ENCODE data around the gene CAMK1G.

Gene CAMK1G

DNA sequence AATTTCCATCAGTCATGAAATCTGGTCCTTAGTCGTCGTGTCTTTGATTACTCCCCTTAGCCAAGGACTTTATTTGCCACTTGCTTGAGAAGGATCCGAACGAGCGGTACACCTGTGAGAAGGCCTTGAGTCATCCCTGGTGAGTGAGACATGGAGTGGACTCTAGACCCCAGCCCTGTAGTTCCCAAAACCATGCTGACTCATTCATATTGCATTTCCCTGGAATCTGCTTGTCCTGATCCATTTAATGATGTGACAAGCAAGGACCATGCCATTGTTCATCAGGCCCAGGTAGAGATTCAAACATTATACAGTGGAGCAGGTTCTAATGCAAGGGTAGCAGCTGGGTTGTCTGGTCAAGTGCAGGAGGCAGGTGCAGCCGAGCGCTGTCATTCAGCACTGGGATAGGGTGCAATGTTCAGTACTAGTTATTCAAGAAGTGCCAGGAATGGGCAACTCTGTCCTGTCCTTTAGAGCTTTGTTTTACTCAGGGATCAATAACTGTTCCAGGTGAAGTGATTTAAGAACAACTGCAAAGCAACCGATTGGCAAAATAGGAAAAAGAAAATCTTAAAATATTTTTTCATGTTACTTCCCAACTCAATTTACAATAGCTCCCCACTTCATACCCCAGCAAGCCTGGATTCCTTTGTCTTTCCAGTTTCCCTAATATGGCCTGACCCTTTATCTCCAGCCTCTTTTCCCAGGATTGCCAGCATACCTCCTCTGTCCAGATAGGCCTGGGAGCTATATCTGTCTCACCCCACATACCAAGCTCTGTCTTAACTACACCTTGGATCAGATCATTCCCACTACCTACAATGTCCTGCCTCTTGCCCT, 26.5 kb downstream of the CAMK1G start:
- Histone ChIP-seq H3K4me3 (ENCODE audit: insufficient read depth, low read depth, low read length) (no peak overlapping the region), H3K27me3 (ENCODE audit: control insufficient read depth, insufficient read depth, low read length, poor library complexity, severe bottlenecking) (no peaks in the 10 kb centered on the region), H3K4me1 (ENCODE audit: control insufficient read depth, insufficient read depth, low read length) (no peaks in the 10 kb centered on the region), H3K36me3 (ENCODE audit: control insufficient read depth, insufficient read depth, low read length) (peaks cover 5% of the 10 kb centered on the region), H3K27ac (ENCODE audit: insufficient read depth, low read depth, low read length, poor library complexity, severe bottlenecking) (no peak overlapping the region), H3K9me3 (ENCODE audit: control insufficient read depth, low read length) (no peaks in the 10 kb centered on the region)
- 92 to 94% methylated on average over 8 of the region's 8 CpGs for WGBS, 2 experiments

DNA sequence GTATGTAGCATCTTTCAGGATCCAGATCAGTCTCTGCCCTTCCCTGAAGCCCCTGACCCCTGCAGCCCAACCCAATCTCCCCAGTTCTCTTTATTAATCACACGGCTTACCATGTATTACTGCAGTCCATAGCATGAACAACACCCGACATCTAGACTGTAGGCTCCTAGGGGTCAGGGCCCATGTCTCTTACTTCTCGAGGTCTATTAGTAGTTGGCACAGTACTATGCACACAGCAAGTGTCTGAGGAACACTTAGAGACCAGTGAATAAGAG, 27.1 kb downstream of the CAMK1G start:
- WGBS, 2 experiments, result 89 to 90% methylated on average over 3 of the region's 3 CpGs
- H3K9me3 ChIP-seq (ENCODE audit: control insufficient read depth, low read length), result no peaks in the 10 kb centered on the region
- H3K36me3 ChIP-seq (ENCODE audit: control insufficient read depth, insufficient read depth, low read length), result peaks cover 5% of the 10 kb centered on the region
- H3K27ac ChIP-seq (ENCODE audit: insufficient read depth, low read depth, low read length, poor library complexity, severe bottlenecking), result no peak overlapping the region
- H3K27me3 ChIP-seq (ENCODE audit: control insufficient read depth, insufficient read depth, low read length, poor library complexity, severe bottlenecking), result no peaks in the 10 kb centered on the region
- no peak overlapping the region for H3K4me3 ChIP-seq (ENCODE audit: insufficient read depth, low read depth, low read length)
- no peaks in the 10 kb centered on the region for H3K4me1 ChIP-seq (ENCODE audit: control insufficient read depth, insufficient read depth, low read length)

DNA sequence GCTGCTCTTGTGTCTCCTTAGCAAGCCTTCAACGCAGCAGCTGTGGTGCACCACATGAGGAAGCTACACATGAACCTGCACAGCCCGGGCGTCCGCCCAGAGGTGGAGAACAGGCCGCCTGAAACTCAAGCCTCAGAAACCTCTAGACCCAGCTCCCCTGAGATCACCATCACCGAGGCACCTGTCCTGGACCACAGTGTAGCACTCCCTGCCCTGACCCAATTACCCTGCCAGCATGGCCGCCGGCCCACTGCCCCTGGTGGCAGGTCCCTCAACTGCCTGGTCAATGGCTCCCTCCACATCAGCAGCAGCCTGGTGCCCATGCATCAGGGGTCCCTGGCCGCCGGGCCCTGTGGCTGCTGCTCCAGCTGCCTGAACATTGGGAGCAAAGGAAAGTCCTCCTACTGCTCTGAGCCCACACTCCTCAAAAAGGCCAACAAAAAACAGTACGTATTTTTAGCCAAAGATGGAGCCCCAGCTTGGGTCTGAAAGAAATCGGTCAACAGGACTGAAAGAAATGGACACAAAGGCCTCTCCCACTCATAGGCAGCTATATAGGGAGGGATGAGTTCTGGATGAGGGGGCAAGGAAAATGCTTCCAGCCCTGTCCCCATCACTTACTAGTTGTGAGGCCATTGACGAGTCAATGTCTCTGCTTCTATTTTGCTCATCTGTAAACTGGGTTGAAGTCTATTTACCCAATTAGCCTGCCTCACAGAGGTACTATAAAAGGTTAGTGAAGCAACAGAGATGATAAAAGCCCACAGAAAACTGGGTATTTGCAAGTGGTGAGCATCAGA, 28.5 kb downstream of the CAMK1G start:
- no peaks in the 10 kb centered on the region for H3K9me3 ChIP-seq (ENCODE audit: control insufficient read depth, low read length)
- WGBS, 2 experiments, result 87 to 88% methylated on average over 13 of the region's 13 CpGs
- H3K4me3 ChIP-seq (ENCODE audit: insufficient read depth, low read depth, low read length), result no peak overlapping the region
- H3K36me3 ChIP-seq (ENCODE audit: control insufficient read depth, insufficient read depth, low read length), result no peaks in the 10 kb centered on the region
- H3K27ac ChIP-seq (ENCODE audit: insufficient read depth, low read depth, low read length, poor library complexity, severe bottlenecking), result no peak overlapping the region
- H3K27me3 ChIP-seq (ENCODE audit: control insufficient read depth, insufficient read depth, low read length, poor library complexity, severe bottlenecking), result no peaks in the 10 kb centered on the region
- H3K4me1 ChIP-seq (ENCODE audit: control insufficient read depth, insufficient read depth, low read length), result no peaks in the 10 kb centered on the region

DNA sequence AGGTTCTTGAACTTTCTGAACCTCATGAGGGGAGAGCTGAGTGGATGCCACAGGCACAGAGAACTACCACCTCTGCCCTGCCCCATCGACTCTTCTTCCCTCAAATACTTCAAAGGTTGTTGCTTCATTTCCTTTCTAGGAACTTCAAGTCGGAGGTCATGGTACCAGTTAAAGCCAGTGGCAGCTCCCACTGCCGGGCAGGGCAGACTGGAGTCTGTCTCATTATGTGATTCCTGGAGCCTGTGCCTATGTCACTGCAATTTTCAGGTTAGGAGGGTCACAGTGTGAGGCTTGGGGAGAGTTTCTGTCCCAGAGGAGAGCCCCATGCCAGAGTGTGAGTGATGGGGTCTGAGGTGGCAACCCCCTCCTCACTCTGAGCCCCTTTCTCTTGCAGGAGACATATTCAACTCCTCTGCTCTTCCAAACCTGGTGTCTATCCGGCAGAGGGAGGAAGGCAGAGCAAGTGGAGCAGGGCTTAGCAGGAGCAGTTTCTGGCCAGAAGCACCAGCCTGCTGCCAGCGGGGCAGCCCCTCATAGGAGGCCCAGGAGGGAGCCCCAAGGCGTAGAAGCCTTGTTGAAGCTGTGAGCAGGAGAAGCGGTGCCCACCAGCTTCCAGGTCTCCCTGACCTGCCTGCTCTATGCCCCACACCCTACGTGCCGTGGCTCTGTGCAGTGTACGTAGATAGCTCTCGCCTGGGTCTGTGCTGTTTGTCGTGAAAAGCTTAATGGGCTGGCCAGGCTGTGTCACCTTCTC, 29.3 kb downstream of the CAMK1G start:
- H3K27ac ChIP-seq (ENCODE audit: insufficient read depth, low read depth, low read length, poor library complexity, severe bottlenecking), result no peak overlapping the region
- no peaks in the 10 kb centered on the region for H3K9me3 ChIP-seq (ENCODE audit: control insufficient read depth, low read length)
- H3K4me3 ChIP-seq (ENCODE audit: insufficient read depth, low read depth, low read length), result no peak overlapping the region
- H3K4me1 ChIP-seq (ENCODE audit: control insufficient read depth, insufficient read depth, low read length), result no peaks in the 10 kb centered on the region
- H3K27me3 ChIP-seq (ENCODE audit: control insufficient read depth, insufficient read depth, low read length, poor library complexity, severe bottlenecking), result no peaks in the 10 kb centered on the region
- 85 to 87% methylated on average over 12 of the region's 12 CpGs for WGBS, 2 experiments
- no peaks in the 10 kb centered on the region for H3K36me3 ChIP-seq (ENCODE audit: control insufficient read depth, insufficient read depth, low read length)

DNA sequence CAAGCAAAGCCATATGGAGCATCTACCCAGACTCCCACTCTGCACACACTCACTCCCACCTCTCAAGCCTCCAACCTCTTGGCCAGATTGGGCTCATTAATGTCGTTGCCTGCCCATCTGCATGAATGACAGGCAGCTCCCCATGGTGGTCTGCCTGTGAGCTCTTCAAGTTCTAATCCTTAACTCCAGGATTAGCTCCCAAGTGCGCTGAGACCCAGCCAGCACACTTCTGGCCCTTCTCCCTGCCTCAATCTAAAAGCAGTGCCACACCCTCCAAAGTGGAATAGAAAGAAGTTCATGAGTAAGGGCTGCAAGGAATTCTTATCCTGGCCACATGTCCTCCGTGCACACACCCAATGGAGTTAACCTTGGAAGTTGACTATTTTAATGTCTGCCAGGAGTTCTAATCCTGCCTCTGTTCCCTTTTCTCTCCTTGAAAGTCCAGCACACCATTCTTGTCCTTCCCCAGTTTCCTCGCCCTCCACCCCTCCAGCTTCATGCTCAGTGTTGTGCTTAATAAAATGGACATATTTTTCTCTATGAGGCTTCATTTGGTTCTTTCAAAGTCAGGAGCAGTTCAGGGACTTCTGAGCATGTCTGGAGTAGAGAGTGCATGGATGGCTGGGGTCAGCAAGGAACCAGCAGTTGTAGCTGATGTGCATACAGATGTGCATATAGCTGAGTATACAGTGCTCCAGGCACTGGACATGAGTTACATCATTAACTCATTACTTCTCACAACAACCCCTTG, 30.1 kb downstream of the CAMK1G start:
- no peaks in the 10 kb centered on the region for H3K36me3 ChIP-seq (ENCODE audit: control insufficient read depth, insufficient read depth, low read length)
- H3K27me3 ChIP-seq (ENCODE audit: control insufficient read depth, insufficient read depth, low read length, poor library complexity, severe bottlenecking), result no peaks in the 10 kb centered on the region
- H3K27ac ChIP-seq (ENCODE audit: insufficient read depth, low read depth, low read length, poor library complexity, severe bottlenecking), result no peak overlapping the region
- 90 to 93% methylated on average over 4 of the region's 4 CpGs for WGBS, 2 experiments
- no peaks in the 10 kb centered on the region for H3K4me1 ChIP-seq (ENCODE audit: control insufficient read depth, insufficient read depth, low read length)
- H3K4me3 ChIP-seq (ENCODE audit: insufficient read depth, low read depth, low read length), result no peak overlapping the region
- H3K9me3 ChIP-seq (ENCODE audit: control insufficient read depth, low read length), result no peaks in the 10 kb centered on the region

DNA sequence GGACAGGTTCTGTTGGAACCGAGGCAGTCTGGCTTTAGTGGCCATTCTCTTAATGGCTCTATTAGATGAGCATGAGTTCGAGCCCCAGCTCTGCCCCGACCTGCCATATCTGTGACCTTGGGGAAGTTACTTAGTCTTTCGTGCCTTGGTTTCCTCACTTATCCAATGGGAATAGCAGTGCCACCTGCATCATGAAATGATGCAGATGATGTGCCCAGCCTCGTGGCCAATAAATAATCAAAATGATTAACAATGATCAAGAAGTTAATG, 30.6 kb downstream of the CAMK1G start:
- H3K9me3 ChIP-seq (ENCODE audit: control insufficient read depth, low read length), result no peaks in the 10 kb centered on the region
- H3K36me3 ChIP-seq (ENCODE audit: control insufficient read depth, insufficient read depth, low read length), result no peaks in the 10 kb centered on the region
- 87 to 95% methylated on average over 4 to 5 of the region's 5 CpGs for WGBS, 2 experiments
- H3K4me1 ChIP-seq (ENCODE audit: control insufficient read depth, insufficient read depth, low read length), result no peaks in the 10 kb centered on the region
- H3K4me3 ChIP-seq (ENCODE audit: insufficient read depth, low read depth, low read length), result no peak overlapping the region
- H3K27ac ChIP-seq (ENCODE audit: insufficient read depth, low read depth, low read length, poor library complexity, severe bottlenecking), result no peak overlapping the region
- H3K27me3 ChIP-seq (ENCODE audit: control insufficient read depth, insufficient read depth, low read length, poor library complexity, severe bottlenecking), result no peaks in the 10 kb centered on the region

DNA sequence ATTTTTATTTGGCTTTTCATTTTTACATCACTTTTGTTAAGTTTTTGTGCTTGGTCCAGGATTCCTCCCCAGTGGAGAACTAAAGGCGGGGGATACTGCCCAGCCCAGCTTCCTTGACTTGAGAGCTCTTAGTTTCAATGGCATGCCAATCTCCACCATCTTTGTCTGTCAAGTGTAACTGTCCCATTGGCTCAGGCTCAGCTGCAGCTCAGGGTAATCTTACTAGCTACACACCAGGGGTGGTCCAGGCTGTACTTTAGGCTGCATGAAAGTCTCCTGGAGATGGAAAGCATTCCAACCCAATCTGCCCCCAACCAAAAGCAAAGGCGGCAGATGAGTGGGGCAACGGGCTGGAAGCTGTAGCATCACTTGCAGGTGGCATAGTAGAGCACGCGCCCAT, 31.4 kb downstream of the CAMK1G start:
- Histone ChIP-seq H3K4me3 (ENCODE audit: insufficient read depth, low read depth, low read length) (no peak overlapping the region), H3K27ac (ENCODE audit: insufficient read depth, low read depth, low read length, poor library complexity, severe bottlenecking) (no peak overlapping the region), H3K36me3 (ENCODE audit: control insufficient read depth, insufficient read depth, low read length) (no peaks in the 10 kb centered on the region), H3K4me1 (ENCODE audit: control insufficient read depth, insufficient read depth, low read length) (no peaks in the 10 kb centered on the region), H3K9me3 (ENCODE audit: control insufficient read depth, low read length) (no peaks in the 10 kb centered on the region), H3K27me3 (ENCODE audit: control insufficient read depth, insufficient read depth, low read length, poor library complexity, severe bottlenecking) (no peaks in the 10 kb centered on the region)
- WGBS, 2 experiments, result 93 to 97% methylated on average over 5 of the region's 5 CpGs

DNA sequence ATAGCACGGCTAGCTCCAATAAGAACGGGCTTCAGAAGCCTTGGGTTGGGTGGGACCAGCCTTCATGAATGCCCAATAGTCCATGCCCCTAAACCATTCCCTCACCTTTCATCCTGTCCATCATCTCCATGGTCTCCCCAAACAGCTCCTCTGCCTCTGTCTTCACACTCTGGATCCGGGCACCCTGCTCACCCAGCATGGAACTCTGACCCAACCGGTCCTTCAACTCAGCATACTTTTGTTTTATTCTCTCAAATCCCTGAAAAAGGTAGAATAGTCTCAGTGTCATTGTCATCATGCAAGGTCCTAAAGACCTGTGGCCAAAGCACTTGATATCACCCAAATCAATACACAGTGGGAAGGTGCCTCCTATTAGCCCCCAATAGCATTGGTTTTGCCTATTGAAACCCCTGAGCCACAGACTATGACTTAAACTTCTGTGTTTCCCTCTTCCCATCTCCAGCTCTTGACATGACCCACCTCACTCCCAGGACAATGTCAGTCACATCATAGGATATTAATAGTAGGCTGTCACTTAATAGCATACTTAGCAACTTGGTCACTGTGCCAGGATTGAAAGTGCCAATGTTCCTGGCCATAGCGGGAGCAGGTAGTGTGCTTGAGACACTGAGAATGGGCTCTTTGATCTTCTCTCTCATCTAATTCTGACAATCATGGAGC, 33.0 kb downstream of the CAMK1G start:
- H3K36me3 ChIP-seq (ENCODE audit: control insufficient read depth, insufficient read depth, low read length), result no peaks in the 10 kb centered on the region
- H3K4me3 ChIP-seq (ENCODE audit: insufficient read depth, low read depth, low read length), result no peak overlapping the region
- 94 to 95% methylated on average over 5 of the region's 5 CpGs for WGBS, 2 experiments
- H3K4me1 ChIP-seq (ENCODE audit: control insufficient read depth, insufficient read depth, low read length), result no peaks in the 10 kb centered on the region
- no peak overlapping the region for H3K27ac ChIP-seq (ENCODE audit: insufficient read depth, low read depth, low read length, poor library complexity, severe bottlenecking)
- H3K27me3 ChIP-seq (ENCODE audit: control insufficient read depth, insufficient read depth, low read length, poor library complexity, severe bottlenecking), result no peaks in the 10 kb centered on the region
- H3K9me3 ChIP-seq (ENCODE audit: control insufficient read depth, low read length), result no peaks in the 10 kb centered on the region

DNA sequence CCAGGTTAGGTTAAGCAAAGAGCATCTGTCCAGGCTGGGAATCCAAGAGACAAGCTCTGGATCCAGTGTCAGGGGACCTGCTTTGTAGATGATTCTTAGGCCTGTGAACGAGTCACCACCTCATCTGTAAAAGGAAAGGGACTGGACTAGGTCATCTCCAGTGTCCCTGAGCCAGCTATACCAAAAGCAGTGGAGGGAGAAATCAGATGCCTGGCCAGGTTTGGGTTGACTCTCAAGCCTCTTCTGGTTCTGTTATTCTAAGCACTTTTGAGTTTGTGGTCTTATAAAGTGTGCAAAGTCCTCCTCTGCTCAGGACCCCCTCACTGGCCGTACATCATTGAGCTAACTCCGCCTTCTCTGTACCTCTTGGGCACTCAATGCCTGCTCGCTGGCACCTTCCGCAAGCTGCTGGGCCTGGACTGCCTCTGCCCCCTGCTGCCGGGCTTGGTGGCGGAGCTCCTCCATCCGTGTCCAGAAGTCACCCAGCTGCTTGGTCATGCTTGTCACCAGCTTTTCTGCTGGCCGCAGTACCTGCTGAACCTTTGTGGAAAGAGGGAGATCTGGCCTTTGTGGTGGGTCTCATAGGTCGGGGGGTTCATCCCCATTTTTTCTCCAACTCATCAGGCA, 33.6 kb downstream of the CAMK1G start:
- Histone ChIP-seq H3K36me3 (ENCODE audit: control insufficient read depth, insufficient read depth, low read length) (no peaks in the 10 kb centered on the region), H3K27me3 (ENCODE audit: control insufficient read depth, insufficient read depth, low read length, poor library complexity, severe bottlenecking) (no peaks in the 10 kb centered on the region)
- WGBS, 2 experiments, result 94% methylated on average over 10 of the region's 10 CpGs

More for the DNA sequence above, 33.6 kb downstream of the CAMK1G start:
- no peaks in the 10 kb centered on the region for H3K4me1 ChIP-seq (ENCODE audit: control insufficient read depth, insufficient read depth, low read length)
- no peak overlapping the region for H3K27ac ChIP-seq (ENCODE audit: insufficient read depth, low read depth, low read length, poor library complexity, severe bottlenecking)
- no peaks in the 10 kb centered on the region for H3K9me3 ChIP-seq (ENCODE audit: control insufficient read depth, low read length)
- H3K4me3 ChIP-seq (ENCODE audit: insufficient read depth, low read depth, low read length), result no peak overlapping the region
